ENCODE measurements around the gene QDPR. TPM values are rescaled to one million over a fixed set of nuclear protein-coding genes. Genes with fewer than 3 reads are reported as not detected.

Gene QDPR
- total and polyA plus RNA-seq, 10 of the 15 experiments (the other 5 are each of a cell fraction or from before 2014, with no cell fraction given), result 3.0 to 27.7 (median 11.8) TPM

- TF ChIP-seq DPF2 (IDR thresholded peaks at IDR 0.05) (no peak), POLR2AphosphoS5 (IDR thresholded peaks at IDR 0.05; ENCODE audit: low read length) (no peak), BCLAF1 (IDR thresholded peaks at IDR 0.05) (no peak), RFX5 (IDR thresholded peaks at IDR 0.05; ENCODE audit: low read depth, low read length) (no peak), GABPA (IDR thresholded peaks at IDR 0.05; ENCODE audit: low read depth) (no peak), RUNX3 (IDR thresholded peaks at IDR 0.05; ENCODE audit: low read length) (no peak), PRDM15 (CRISPR knock-in tag; IDR thresholded peaks at IDR 0.05) (no peak), HCFC1 (IDR thresholded peaks at IDR 0.05; ENCODE audit: low read length) (no peak), JUND (IDR thresholded peaks at IDR 0.05; ENCODE audit: low read depth, low read length) (no peak), SREBF2 (IDR thresholded peaks at IDR 0.05; ENCODE audit: low read length) (no peak), POU2F2 (IDR thresholded peaks at IDR 0.05; ENCODE audit: borderline replicate concordance, low read depth, low read length) (no peak), CEBPB (IDR thresholded peaks at IDR 0.05; ENCODE audit: borderline replicate concordance in 1 of 2, low read depth in 2 of 2, low read length in 2 of 2) (no peak), ZNF217 (IDR thresholded peaks at IDR 0.05) (no peak), NR2C1 (IDR thresholded peaks at IDR 0.05) (no peak), ATF3 (IDR thresholded peaks at IDR 0.05; ENCODE audit: borderline replicate concordance, extremely low read depth, low read depth, low read length) (no peak), RB1 (IDR thresholded peaks at IDR 0.05; ENCODE audit: borderline replicate concordance) (no peak)
- no peak overlapping the region for H2AFZ ChIP-seq (ENCODE audit: control insufficient read depth, low read depth, low read length)
- no peak for ATAC-seq
- no peak for FAIRE-seq
- H4K20me1 ChIP-seq (ENCODE audit: control insufficient read depth, insufficient read depth), result no peaks in the 10 kb centered on the region
- no peaks in the 10 kb centered on the region for H3K36me3 ChIP-seq (ENCODE audit: control insufficient read depth in 2 of 2, insufficient read depth in 2 of 2, low read length in 1 of 2)
- no peaks in the 10 kb centered on the region for H3K27me3 ChIP-seq (replicated peaks in 1 of 2; ENCODE audit: control insufficient read depth in 2 of 2, insufficient read depth in 2 of 2, low read length in 1 of 2)
- no TSS peak for BruUV-seq (replicated peaks)
- 65% methylated on average over 11 of the region's 11 CpGs for WGBS (ENCODE audit: insufficient coverage, insufficient replicate concordance, low lambda C conversion rate, missing lambda C conversion rate)
- no peak overlapping the region for H3K9ac ChIP-seq (ENCODE audit: control insufficient read depth, insufficient read depth, low read length)
- in situ Hi-C loops (cut with MboI) (loop anchor here (5.0 kb wide), 3 partner anchors 92 to 1047 kb away; no protein-coding TSS in a partner anchor), intact Hi-C loops (cut with micrococcal nuclease; ENCODE audit: unreplicated experiment) (no loop called here)
- RAD21 ChIA-PET (ENCODE audit: unreplicated experiment), result interaction anchor here (0.7 to 0.8 kb wide), 2 partner anchors 89 to 262 kb away, joined by 3 read pairs; no protein-coding TSS in a partner anchor
- H3K4me1 ChIP-seq (ENCODE audit: control insufficient read depth, insufficient read depth, low read length), result no peaks in the 10 kb centered on the region
- POLR2A ChIA-PET, result interaction anchor here (0.6 to 0.9 kb wide), 2 partner anchors 9 to 31 kb away, joined by 3 read pairs; partner anchors contain the start of gene LAP3
- no peaks in the 10 kb centered on the region for H3K79me2 ChIP-seq (ENCODE audit: control insufficient read depth, insufficient read depth, low read length)
- no peaks in the 10 kb centered on the region for H3K9me3 ChIP-seq (replicated peaks; ENCODE audit: control insufficient read depth, insufficient read depth, low read length)
- CTCF ChIA-PET, result interaction anchor here (0.6 to 5.1 kb wide), 7 partner anchors 9 to 147 kb away, joined by 3 to 70 read pairs (median 4); no protein-coding TSS in a partner anchor
- H3K4me3 ChIP-seq, result no peak overlapping the region
- H3K27ac ChIP-seq (ENCODE audit: control insufficient read depth, insufficient read depth), result no peak overlapping the region
- SMC1A ChIA-PET (ENCODE audit: uncharacterized antibody, unreplicated experiment), result interaction anchor here (0.7 to 7.0 kb wide), 3 partner anchors 17 to 333 kb away, joined by 3 to 68 read pairs (median 3); partner anchors contain the start of genes DCAF16 and NCAPG
- H3K4me2 ChIP-seq (ENCODE audit: control insufficient read depth, insufficient read depth), result no peak overlapping the region
- DNase-seq (ENCODE audit: low read depth, low spot score), result no peak
Measured at GRCh38 chr4:17545374-17546140, 33.7 kb upstream of the QDPR start.
